ENCODE measurements around the gene PCDHGC4.

The PCDHGC4 gene

GRCh38 chr5:141511771-141512325, 27.0 kb downstream of the PCDHGC4 start:
- no peak for DNase-seq (ENCODE audit: low read depth)
- no peak for TF ChIP-seq CTCF (IDR thresholded peaks at IDR 0.05; ENCODE audit: insufficient read depth, low read depth, low read length, missing control alignments)
- no peak overlapping the region for H3K4me3 ChIP-seq (ENCODE audit: low read length)

- peak overlapping the region; percentile 40 for H3K4me3 ChIP-seq (ENCODE audit: low read length)
- TF ChIP-seq CTCF (IDR thresholded peaks at IDR 0.05; ENCODE audit: insufficient read depth, low read depth, low read length, missing control alignments), result peak; percentile 81
- DNase-seq (ENCODE audit: low read depth), result peak; percentile 83
These were observed 27.6 kb downstream of the PCDHGC4 start for GRCh38 chr5:141512390-141512910.

GRCh38 chr5:141512911-141513626, 28.2 kb downstream of the PCDHGC4 start:
- TF ChIP-seq CTCF (IDR thresholded peaks at IDR 0.05; ENCODE audit: insufficient read depth, low read depth, low read length, missing control alignments), result no peak
- DNase-seq (ENCODE audit: low read depth), result peak; percentile 44

GRCh38 chr5:141513627-141514329, 28.9 kb downstream of the PCDHGC4 start:
- H3K4me3 ChIP-seq (ENCODE audit: low read length), result peak overlapping the region; percentile 40
- DNase-seq (ENCODE audit: low read depth), result peak; percentile 75

More at GRCh38 chr5:141512911-141513626, 28.2 kb downstream of the PCDHGC4 start:
- peak overlapping the region; percentile 40 for H3K4me3 ChIP-seq (ENCODE audit: low read length)

GRCh38 chr5:141514330-141515133, 29.7 kb downstream of the PCDHGC4 start:
- TF ChIP-seq CTCF (IDR thresholded peaks at IDR 0.05; ENCODE audit: insufficient read depth, low read depth, low read length, missing control alignments), result no peak
- peak; percentile 96 for DNase-seq (ENCODE audit: low read depth)
- H3K4me3 ChIP-seq (ENCODE audit: low read length), result no peak overlapping the region

More at GRCh38 chr5:141513627-141514329, 28.9 kb downstream of the PCDHGC4 start:
- TF ChIP-seq CTCF (IDR thresholded peaks at IDR 0.05; ENCODE audit: insufficient read depth, low read depth, low read length, missing control alignments), result no peak

GRCh38 chr5:141515141-141515540, 30.3 kb downstream of the PCDHGC4 start:
- no peak for TF ChIP-seq CTCF (IDR thresholded peaks at IDR 0.05; ENCODE audit: insufficient read depth, low read depth, low read length, missing control alignments)
- no peak overlapping the region for H3K4me3 ChIP-seq (ENCODE audit: low read length)
- DNase-seq (ENCODE audit: low read depth), result no peak
